HEK293 (cell line): ENCODE data around the gene ICE2.

Source experiments
- CTCF ChIA-PET: fragments of 350-600 bp; formaldehyde crosslinking; extraction: SDS; loops from one replicate; lab custom pipeline; 2021; ENCODE audit warnings: antibody characterized with exemption; lab: Yijun Ruan, JAX
- POLR2A ChIA-PET: fragments of 300-600 bp; formaldehyde crosslinking; extraction: SDS; loops from one replicate; lab custom pipeline; 2020; ENCODE audit warnings: antibody characterized with exemption, inconsistent platforms; lab: Yijun Ruan, JAX
- H3K27ac ChIP-seq: fragments of 200-500 bp; sonication (Bioruptor generic); 2 replicates; pipeline ENCODE4 v1.5.1; 2014; ENCODE audit warnings: low read depth, low read length, control low read depth, inconsistent platforms; ENCODE audit errors: extremely low read depth
- H3K36me3 ChIP-seq, 2 experiments: fragments of 200-500 bp in 1 of 2; sonication (Bioruptor generic) in 1 of 2; 1 replicate in 1 of 2; 2 replicates in 1 of 2; pipeline ENCODE4 v1.5.1; 2014 to 2017; ENCODE audit warnings: inconsistent platforms in 2 of 2, low read length in 2 of 2; ENCODE audit not compliant: control insufficient read depth in 2 of 2, insufficient read depth in 1 of 2
- H3K4me1 ChIP-seq: fragments of 200-500 bp; sonication (Bioruptor generic); 2 replicates; pipeline ENCODE4 v1.5.1; 2014; ENCODE audit warnings: mild to moderate bottlenecking, low read length, inconsistent platforms; ENCODE audit not compliant: control insufficient read depth, insufficient read depth
- H3K4me3 ChIP-seq: 2 replicates; pipeline ENCODE4 v1.5.1; 2011; ENCODE audit warnings: low read depth, mild to moderate bottlenecking, control low read depth, low read length, moderate library complexity
- H3K9me3 ChIP-seq: fragments of 200-500 bp; sonication (Bioruptor generic); 2 replicates; pipeline ENCODE4 v1.5.1; 2014; ENCODE audit warnings: low read depth, low read length, inconsistent platforms; ENCODE audit not compliant: control insufficient read depth, insufficient read depth
- GFI1B ChIP-seq: fragments of 450-650 bp; formaldehyde crosslinking; IDR thresholded peaks from 2 replicates; pipeline ENCODE4 v1.5.1; 2016; ENCODE audit warnings: missing biosample characterization, missing genetic modification characterization
- HOXC10 ChIP-seq: sonication (generic); formaldehyde crosslinking; IDR thresholded peaks from 2 replicates; pipeline ENCODE4 v1.8.1; 2023; ENCODE audit warnings: mild to moderate bottlenecking, missing genetic modification reagents
- KLF10 ChIP-seq: fragments of 450-650 bp; IDR thresholded peaks from 2 replicates; pipeline ENCODE4 v1.5.1; 2018; ENCODE audit warnings: missing biosample characterization, mild to moderate bottlenecking, missing genetic modification characterization
- PBX3 ChIP-seq: sonication (generic); formaldehyde crosslinking; IDR thresholded peaks from 2 replicates; pipeline ENCODE4 v1.8.1; 2022; ENCODE audit warnings: mild to moderate bottlenecking, moderate library complexity, missing genetic modification reagents
- PRDM10 ChIP-seq: fragments of 450-650 bp; formaldehyde crosslinking; IDR thresholded peaks from 2 replicates; pipeline ENCODE4 v1.5.1; 2016; ENCODE audit warnings: missing biosample characterization, missing genetic modification characterization
- WT1 ChIP-seq: fragments of 450-650 bp; formaldehyde crosslinking; IDR thresholded peaks from 2 replicates; pipeline ENCODE4 v1.5.1; 2016; ENCODE audit warnings: missing biosample characterization, missing genetic modification characterization
- ZBTB6 ChIP-seq: fragments of 450-650 bp; formaldehyde crosslinking; IDR thresholded peaks from 2 replicates; pipeline ENCODE4 v1.5.1; 2017; ENCODE audit warnings: missing biosample characterization, missing genetic modification characterization
- ZIC2 ChIP-seq: fragments of 450-650 bp; formaldehyde crosslinking; IDR thresholded peaks from 2 replicates; pipeline ENCODE4 v1.5.1; 2016; ENCODE audit warnings: missing biosample characterization, missing genetic modification characterization
- ZNF133 ChIP-seq: fragments of 450-650 bp; formaldehyde crosslinking; IDR thresholded peaks from 2 replicates; pipeline ENCODE4 v1.5.1; 2016; ENCODE audit warnings: missing biosample characterization, missing genetic modification characterization
- ZNF354C ChIP-seq: fragments of 450-650 bp; formaldehyde crosslinking; IDR thresholded peaks from 2 replicates; pipeline ENCODE4 v1.5.1; 2016; ENCODE audit warnings: missing biosample characterization, missing genetic modification characterization, low read depth, borderline replicate concordance
- ZNF626 ChIP-seq: fragments of 450-650 bp; sonication (Bioruptor Pico); formaldehyde crosslinking; IDR thresholded peaks from 2 replicates; pipeline ENCODE4 v1.5.1; 2018; ENCODE audit warnings: missing biosample characterization, missing genetic modification characterization, inconsistent platforms
- ZNF639 ChIP-seq: fragments of 450-650 bp; formaldehyde crosslinking; IDR thresholded peaks from 2 replicates; pipeline ENCODE4 v1.5.1; 2016; ENCODE audit warnings: missing biosample characterization, missing genetic modification characterization
- ZNF658 ChIP-seq: fragments of 450-650 bp; formaldehyde crosslinking; IDR thresholded peaks from 2 replicates; pipeline ENCODE4; 2016; ENCODE audit warnings: missing biosample characterization, missing genetic modification characterization
- ZNF76 ChIP-seq: fragments of 450-650 bp; formaldehyde crosslinking; IDR thresholded peaks from 2 replicates; pipeline ENCODE4; 2016; ENCODE audit warnings: low read depth, missing biosample characterization, missing genetic modification characterization, borderline replicate concordance
- ZSCAN16 ChIP-seq: fragments of 450-650 bp; formaldehyde crosslinking; IDR thresholded peaks from 2 replicates; pipeline ENCODE4 v1.5.1; 2016; ENCODE audit warnings: missing biosample characterization, missing genetic modification characterization

Gene ICE2

GRCh38 chr15:60519218-60519617 is 40.3 kb upstream of the ICE2 start (continued):
- TF ChIP-seq PRDM10 (tag by site-specific recombination) (no peak), GFI1B (tag by site-specific recombination) (no peak)
- TF ChIP-seq, all 188 proteins: peak for 0

DNA sequence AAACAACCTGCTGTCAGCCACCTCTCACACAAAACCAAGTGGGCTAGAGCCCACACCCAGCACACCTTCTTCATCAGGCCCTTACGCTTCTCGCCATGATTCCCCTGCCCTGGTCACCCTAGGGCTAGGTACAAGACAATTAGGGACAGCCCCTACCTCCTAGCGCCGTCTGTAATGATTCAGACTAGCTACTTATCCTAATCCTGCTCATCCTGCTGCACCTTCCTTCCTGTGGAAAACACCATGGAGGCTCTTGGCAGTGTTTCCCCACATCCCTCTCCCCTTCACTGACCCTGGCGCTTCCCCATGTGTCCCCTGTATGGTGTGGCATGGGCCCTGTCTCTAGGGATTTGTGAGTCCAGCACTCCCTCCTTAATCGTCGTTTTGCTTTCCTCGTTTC is 39.6 kb upstream of the ICE2 start:
- Histone ChIP-seq H3K9me3 (no peaks in the 10 kb centered on the region), H3K4me3 (no peak overlapping the region), H3K36me3 (peaks cover 0 to 12% of the 10 kb centered on the region in 2 experiments; a peak in 1 of 3 replicates), H3K27ac (no peak overlapping the region), H3K4me1 (no peaks in the 10 kb centered on the region; the same call in 1 of the 2 replicates)
- CTCF ChIA-PET, result interaction anchor here (0.6 to 1.4 kb wide), 3 partner anchors 46 to 236 kb away, joined by 3 to 6 read pairs (median 3); no protein-coding TSS in a partner anchor
- no peak for TF ChIP-seq KLF10 (tag by site-specific recombination)
- no peak for TF ChIP-seq ZNF133 (tag by site-specific recombination)
- TF ChIP-seq HOXC10, result no peak
- no peak for TF ChIP-seq ZNF639 (tag by site-specific recombination)
- TF ChIP-seq ZSCAN16 (tag by site-specific recombination), result no peak
- no peak for TF ChIP-seq PRDM10 (tag by site-specific recombination)
- no peak for TF ChIP-seq ZIC2
- TF ChIP-seq ZNF658, result no peak
- TF ChIP-seq WT1 (tag by site-specific recombination), result no peak
- no peak for TF ChIP-seq ZNF354C (tag by site-specific recombination)
- no peak for TF ChIP-seq ZNF76 (tag by site-specific recombination)
- no peak for TF ChIP-seq PBX3 (CRISPR knock-in tag)
- TF ChIP-seq ZNF626 (tag by site-specific recombination), result no peak
- TF ChIP-seq ZBTB6, result no peak
- TF ChIP-seq, all 188 proteins: peak for 0
- POLR2A ChIA-PET, result no interaction called here
